Measurements from ENCODE around the gene SIGLEC10. TPM values are rescaled to one million over a fixed set of nuclear protein-coding genes. Genes with fewer than 3 reads are reported as not detected.
"Not testable (repeated sequence)": the region's sequence is repeated elsewhere in the genome, so short reads cannot be mapped to it uniquely, and the experiment has no call there.

SIGLEC10 gene
- polyA plus RNA-seq, 4 donors, result 1.3 to 10.0 (median 2.2) TPM

DNA sequence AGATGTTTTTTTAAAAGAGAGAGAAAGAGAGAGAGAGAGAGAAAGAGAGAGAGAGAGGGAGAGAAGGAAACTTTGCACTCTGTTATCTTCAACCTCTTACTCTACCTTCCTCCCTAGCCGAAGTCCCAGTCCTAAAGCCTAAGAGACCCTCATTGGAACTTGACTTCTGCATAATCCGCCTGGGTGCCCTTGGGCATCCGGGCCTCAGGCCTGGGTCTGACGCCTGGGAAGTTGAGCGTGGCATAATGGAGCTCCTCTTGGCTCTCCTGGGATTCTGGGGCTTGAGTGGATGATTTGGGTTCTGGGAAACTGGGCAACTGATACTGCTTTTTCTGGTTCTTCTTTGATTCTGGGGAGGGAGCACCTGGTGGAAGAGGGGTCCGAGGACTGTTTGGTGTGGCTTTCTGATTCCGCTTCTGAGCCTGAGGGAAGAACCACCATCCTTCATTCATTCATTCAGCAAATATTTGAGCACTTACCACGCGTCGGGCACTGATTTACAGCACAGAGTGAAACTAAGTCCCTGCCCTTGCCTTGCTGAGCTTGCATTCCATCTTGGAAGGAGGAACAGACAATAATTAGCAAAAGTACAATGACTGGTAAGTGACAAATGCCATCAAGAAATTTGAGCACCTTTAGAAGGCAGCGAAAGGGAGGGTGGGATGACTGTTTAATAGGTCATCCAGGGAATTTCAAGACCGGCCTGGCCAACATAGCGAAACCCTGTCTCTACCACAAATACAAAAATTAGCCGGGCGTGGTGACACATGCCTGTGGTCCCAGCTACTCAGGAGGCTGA is 6.3 kb downstream of the SIGLEC10 start:
- 85 to 90% (median 87%) methylated on average over 15 of the region's 15 CpGs for WGBS, 3 donors
- FAIRE-seq, result no peak
- H3K9me3 ChIP-seq (ENCODE audit: control insufficient read depth in 2 of 2, insufficient read depth in 1 of 2, low read depth in 1 of 2, low read length in 1 of 2), result no peaks in the 10 kb centered on the region

DNA sequence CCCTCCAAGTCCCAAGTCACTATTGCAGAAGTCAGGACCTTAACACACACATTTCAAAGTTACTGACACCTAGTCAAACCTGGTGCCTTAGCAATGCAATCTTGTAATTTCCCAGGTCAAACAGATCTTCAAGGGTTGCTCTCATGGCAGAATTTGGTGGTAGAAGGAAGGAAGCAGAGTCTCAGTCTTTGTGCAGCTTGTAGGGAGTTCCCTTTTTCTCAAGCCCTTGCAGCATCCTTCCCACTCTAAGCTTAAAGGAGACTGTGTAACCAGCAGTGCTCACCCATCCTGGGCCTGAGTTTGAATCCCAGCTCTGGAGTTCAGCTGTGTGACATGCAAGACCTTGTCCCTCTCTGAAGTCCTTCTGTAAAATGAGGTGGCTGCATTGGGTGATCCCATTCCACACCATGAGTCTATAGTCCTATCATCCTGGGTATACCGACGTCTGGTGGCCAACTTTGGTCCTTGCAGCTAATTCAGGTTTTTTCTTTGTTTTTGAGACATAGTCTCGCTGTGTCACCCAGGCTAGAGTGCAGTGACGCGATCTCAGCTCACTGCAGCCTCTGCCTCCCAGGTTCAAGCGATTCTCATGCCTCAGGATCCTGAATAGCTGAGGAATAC is 9.8 kb downstream of the SIGLEC10 start:
- H3K27me3 ChIP-seq (ENCODE audit: control insufficient read depth in 3 of 3, insufficient read depth in 3 of 3, low read length in 3 of 3), result no peaks in the 10 kb centered on the region
- FAIRE-seq, result no peak
- no peaks in the 10 kb centered on the region for H3K4me1 ChIP-seq (ENCODE audit: control insufficient read depth in 3 of 3, insufficient read depth in 2 of 3, low read depth in 1 of 3, low read length in 2 of 3)
- H3K36me3 ChIP-seq (ENCODE audit: control insufficient read depth in 3 of 3, insufficient read depth in 2 of 3, low read depth in 1 of 3, low read length in 3 of 3), result peaks cover 0 to 8% (median 0%) of the 10 kb centered on the region in 3 donors
- H3K27ac ChIP-seq (ENCODE audit: low read depth in 1 of 3, low read length in 2 of 3), result no peak overlapping the region
- WGBS, 3 donors, result 21 to 34% (median 21%) methylated on average over 6 of the region's 6 CpGs
- no peak overlapping the region for H3K4me3 ChIP-seq (ENCODE audit: low read depth in 1 of 3, low read length in 3 of 3)
- peaks cover 2 to 16% of the 10 kb centered on the region in 2 donors for H3K9me3 ChIP-seq (ENCODE audit: control insufficient read depth in 2 of 2, insufficient read depth in 1 of 2, low read depth in 1 of 2, low read length in 1 of 2)
- DNase-seq, result peak; percentile 59 to 62

More for the DNA sequence above, 6.3 kb downstream of the SIGLEC10 start:
- H3K4me1 ChIP-seq (ENCODE audit: control insufficient read depth in 3 of 3, insufficient read depth in 2 of 3, low read depth in 1 of 3, low read length in 2 of 3), result no peaks in the 10 kb centered on the region
- H3K27me3 ChIP-seq (ENCODE audit: control insufficient read depth in 3 of 3, insufficient read depth in 3 of 3, low read length in 3 of 3), result no peaks in the 10 kb centered on the region
- H3K4me3 ChIP-seq (ENCODE audit: low read depth in 1 of 3, low read length in 3 of 3), result no peak overlapping the region
- DNase-seq, result no peak
- H3K27ac ChIP-seq (ENCODE audit: low read depth in 1 of 3, low read length in 2 of 3), result no peak overlapping the region
- peaks cover 0 to 2% (median 0%) of the 10 kb centered on the region in 3 donors for H3K36me3 ChIP-seq (ENCODE audit: control insufficient read depth in 3 of 3, insufficient read depth in 2 of 3, low read depth in 1 of 3, low read length in 3 of 3)

- Histone ChIP-seq H3K36me3 (ENCODE audit: control insufficient read depth in 3 of 3, insufficient read depth in 2 of 3, low read depth in 1 of 3, low read length in 3 of 3) (peaks cover 0 to 6% (median 0%) of the 10 kb centered on the region in 3 donors), H3K27me3 (ENCODE audit: control insufficient read depth in 3 of 3, insufficient read depth in 3 of 3, low read length in 3 of 3) (no peaks in the 10 kb centered on the region), H3K4me3 (ENCODE audit: low read depth in 1 of 3, low read length in 3 of 3) (no peak overlapping the region), H3K9me3 (ENCODE audit: control insufficient read depth in 2 of 2, insufficient read depth in 1 of 2, low read depth in 1 of 2, low read length in 1 of 2) (peaks cover 5 to 27% of the 10 kb centered on the region in 2 donors), H3K4me1 (ENCODE audit: control insufficient read depth in 3 of 3, insufficient read depth in 2 of 3, low read depth in 1 of 3, low read length in 2 of 3) (no peaks in the 10 kb centered on the region), H3K27ac (ENCODE audit: low read depth in 1 of 3, low read length in 2 of 3) (no peak overlapping the region)
- DNase-seq (no peak), FAIRE-seq (no peak)
- WGBS, 3 donors, result 95 to 98% (median 96%) methylated on average over 9 of the region's 9 CpGs
Observed at GRCh38 chr19:51402117-51402516, 15.3 kb downstream of the SIGLEC10 start.

DNA sequence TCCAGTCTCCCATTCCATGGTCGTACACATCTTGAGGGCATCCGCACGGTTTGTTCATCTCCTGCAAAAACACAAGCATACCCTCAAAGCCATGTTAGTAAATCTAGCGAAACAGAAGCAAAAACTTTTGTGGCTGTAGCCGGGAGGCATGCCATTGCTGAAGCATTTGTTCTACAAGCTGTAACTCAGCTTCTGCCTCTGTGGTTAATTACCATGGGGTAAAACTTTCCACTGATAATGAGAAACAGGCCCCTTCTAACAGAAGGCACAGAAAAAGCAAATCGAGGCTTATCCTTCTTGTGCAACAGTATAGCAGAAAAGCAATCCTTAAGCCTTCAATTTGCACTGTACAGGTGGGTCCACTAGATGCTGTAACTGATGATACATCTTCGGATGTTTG is 17.5 kb downstream of the SIGLEC10 start:
- DNase-seq; H3K27ac ChIP-seq (ENCODE audit: low read depth in 1 of 3, low read length in 2 of 3); FAIRE-seq; H3K36me3 ChIP-seq (ENCODE audit: control insufficient read depth in 3 of 3, insufficient read depth in 2 of 3, low read depth in 1 of 3, low read length in 3 of 3); H3K27me3 ChIP-seq (ENCODE audit: control insufficient read depth in 3 of 3, insufficient read depth in 3 of 3, low read length in 3 of 3); H3K4me1 ChIP-seq (ENCODE audit: control insufficient read depth in 3 of 3, insufficient read depth in 2 of 3, low read depth in 1 of 3, low read length in 2 of 3); H3K4me3 ChIP-seq (ENCODE audit: low read depth in 1 of 3, low read length in 3 of 3): not testable (repeated sequence)
- 86 to 90% (median 88%) methylated on average over 7 of the region's 7 CpGs for WGBS, 3 donors
- peaks cover 5 to 27% of the 10 kb centered on the region in 2 donors for H3K9me3 ChIP-seq (ENCODE audit: control insufficient read depth in 2 of 2, insufficient read depth in 1 of 2, low read depth in 1 of 2, low read length in 1 of 2)

DNA sequence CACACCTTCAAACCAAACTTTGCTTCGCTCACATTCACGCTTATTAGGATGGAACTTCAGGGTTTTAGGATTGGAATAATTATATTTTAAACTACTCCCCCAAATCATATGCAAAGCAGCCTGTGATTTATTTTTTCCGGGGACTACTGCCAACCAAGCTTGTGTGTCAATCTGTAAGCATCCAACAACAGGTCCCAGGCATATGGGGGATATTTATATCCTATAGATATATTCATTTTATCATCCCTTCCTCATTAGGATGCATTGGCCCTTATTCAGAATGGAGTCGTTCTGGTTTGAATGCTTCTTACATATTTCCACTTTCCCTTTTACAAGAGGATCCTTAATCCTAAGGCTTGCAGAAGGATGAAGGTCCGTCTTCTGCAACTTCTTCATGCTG is 18.2 kb downstream of the SIGLEC10 start:
- no peaks in the 10 kb centered on the region for H3K27me3 ChIP-seq (ENCODE audit: control insufficient read depth in 3 of 3, insufficient read depth in 3 of 3, low read length in 3 of 3)
- H3K9me3 ChIP-seq (ENCODE audit: control insufficient read depth in 2 of 2, insufficient read depth in 1 of 2, low read depth in 1 of 2, low read length in 1 of 2), result peaks cover 5 to 24% of the 10 kb centered on the region in 2 donors
- no peak overlapping the region for H3K4me3 ChIP-seq (ENCODE audit: low read depth in 1 of 3, low read length in 3 of 3)
- DNase-seq (no peak), FAIRE-seq (no peak)
- peaks cover 2 to 5% (median 3%) of the 10 kb centered on the region in 3 donors for H3K4me1 ChIP-seq (ENCODE audit: control insufficient read depth in 3 of 3, insufficient read depth in 2 of 3, low read depth in 1 of 3, low read length in 2 of 3)
- H3K27ac ChIP-seq (ENCODE audit: low read depth in 1 of 3, low read length in 2 of 3), result no peak overlapping the region
- WGBS, 3 donors, result 95% methylated on average over 5 of the region's 5 CpGs
- peaks cover 0 to 6% (median 0%) of the 10 kb centered on the region in 3 donors for H3K36me3 ChIP-seq (ENCODE audit: control insufficient read depth in 3 of 3, insufficient read depth in 2 of 3, low read depth in 1 of 3, low read length in 3 of 3)

DNA sequence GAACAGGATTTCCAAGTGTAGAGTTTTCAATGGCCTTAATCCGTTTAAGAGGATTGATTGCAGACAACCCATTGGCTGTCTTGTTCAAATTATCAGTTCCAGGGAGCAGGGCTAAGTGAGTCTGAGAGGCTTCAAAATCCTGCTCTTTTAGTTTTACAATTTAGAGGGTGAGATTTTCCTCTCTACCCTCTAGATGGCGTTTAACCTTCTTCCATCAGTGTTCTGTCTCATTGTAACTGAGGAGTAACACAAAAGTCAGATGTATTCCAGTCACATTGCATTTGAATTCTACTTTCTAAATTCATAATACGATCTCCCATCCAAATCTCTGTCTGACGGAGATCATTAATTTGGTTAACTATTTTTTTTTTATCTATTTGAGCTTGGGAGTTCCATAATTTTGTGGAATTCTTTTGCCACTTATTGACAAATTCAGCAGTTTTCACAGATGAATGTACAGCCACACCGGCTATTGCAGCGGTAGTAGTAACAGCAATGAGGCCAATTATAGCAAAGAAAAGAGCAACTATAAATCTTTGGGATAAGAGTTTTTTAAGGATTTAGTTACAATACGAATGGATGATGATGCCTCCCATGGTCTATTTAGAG is 19.2 kb downstream of the SIGLEC10 start:
- no peak overlapping the region for H3K4me3 ChIP-seq (ENCODE audit: low read depth in 1 of 3, low read length in 3 of 3)
- H3K36me3 ChIP-seq (ENCODE audit: control insufficient read depth in 3 of 3, insufficient read depth in 2 of 3, low read depth in 1 of 3, low read length in 3 of 3), result no peaks in the 10 kb centered on the region
- DNase-seq (peak in 1 of 2 donors; percentile 38), FAIRE-seq (no peak)
- H3K27ac ChIP-seq (ENCODE audit: low read depth in 1 of 3, low read length in 2 of 3), result no peak overlapping the region
- H3K9me3 ChIP-seq (ENCODE audit: control insufficient read depth in 2 of 2, insufficient read depth in 1 of 2, low read depth in 1 of 2, low read length in 1 of 2), result peaks cover 3 to 14% of the 10 kb centered on the region in 2 donors
- 48 to 51% (median 50%) methylated on average over 7 of the region's 7 CpGs for WGBS, 3 donors
- H3K27me3 ChIP-seq (ENCODE audit: control insufficient read depth in 3 of 3, insufficient read depth in 3 of 3, low read length in 3 of 3), result no peaks in the 10 kb centered on the region
- H3K4me1 ChIP-seq (ENCODE audit: control insufficient read depth in 3 of 3, insufficient read depth in 2 of 3, low read depth in 1 of 3, low read length in 2 of 3), result peaks cover 2 to 8% (median 3%) of the 10 kb centered on the region in 3 donors

DNA sequence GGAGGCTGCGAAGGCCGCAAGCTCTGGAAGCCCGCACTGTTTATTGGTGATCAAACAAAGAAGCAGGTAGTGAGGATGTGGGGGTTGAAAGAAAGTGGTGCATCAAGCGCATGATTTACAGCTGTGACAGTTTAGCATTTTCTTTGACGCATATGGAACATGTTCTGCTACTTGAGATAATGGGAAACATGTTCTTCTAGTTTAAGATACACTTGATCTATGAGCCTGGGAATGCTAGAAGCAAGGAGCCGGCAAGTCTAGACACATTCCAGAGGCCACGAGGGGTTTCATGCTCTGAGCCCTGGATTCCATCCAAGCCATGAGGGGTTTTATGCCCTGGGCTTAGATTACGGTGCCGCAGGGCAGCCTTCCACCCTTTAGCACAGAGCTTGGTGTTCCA is 20.0 kb downstream of the SIGLEC10 start:
- not testable (repeated sequence) for H3K9me3 ChIP-seq (ENCODE audit: control insufficient read depth in 2 of 2, insufficient read depth in 1 of 2, low read depth in 1 of 2, low read length in 1 of 2); DNase-seq; H3K4me3 ChIP-seq (ENCODE audit: low read depth in 1 of 3, low read length in 3 of 3); H3K27ac ChIP-seq (ENCODE audit: low read depth in 1 of 3, low read length in 2 of 3); FAIRE-seq; H3K36me3 ChIP-seq (ENCODE audit: control insufficient read depth in 3 of 3, insufficient read depth in 2 of 3, low read depth in 1 of 3, low read length in 3 of 3); H3K27me3 ChIP-seq (ENCODE audit: control insufficient read depth in 3 of 3, insufficient read depth in 3 of 3, low read length in 3 of 3); H3K4me1 ChIP-seq (ENCODE audit: control insufficient read depth in 3 of 3, insufficient read depth in 2 of 3, low read depth in 1 of 3, low read length in 2 of 3)
- 66 to 87% (median 87%) methylated on average over 9 of the region's 9 CpGs for WGBS, 3 donors

- H3K4me1 ChIP-seq (ENCODE audit: control insufficient read depth in 3 of 3, insufficient read depth in 2 of 3, low read depth in 1 of 3, low read length in 2 of 3), result peaks cover 2 to 8% (median 3%) of the 10 kb centered on the region in 3 donors
- no peaks in the 10 kb centered on the region for H3K36me3 ChIP-seq (ENCODE audit: control insufficient read depth in 3 of 3, insufficient read depth in 2 of 3, low read depth in 1 of 3, low read length in 3 of 3)
- H3K9me3 ChIP-seq (ENCODE audit: control insufficient read depth in 2 of 2, insufficient read depth in 1 of 2, low read depth in 1 of 2, low read length in 1 of 2), result peaks cover 0 to under 1% of the 10 kb centered on the region in 2 donors
- FAIRE-seq, result no peak
- WGBS, 3 donors, result 97 to 100% (median 97%) methylated on average over 2 of the region's 2 CpGs
- H3K4me3 ChIP-seq (ENCODE audit: low read depth in 1 of 3, low read length in 3 of 3), result no peak overlapping the region
- H3K27me3 ChIP-seq (ENCODE audit: control insufficient read depth in 3 of 3, insufficient read depth in 3 of 3, low read length in 3 of 3), result no peaks in the 10 kb centered on the region
- H3K27ac ChIP-seq (ENCODE audit: low read depth in 1 of 3, low read length in 2 of 3), result no peak overlapping the region
- DNase-seq, result no peak
Observed at GRCh38 chr19:51396175-51396574, 21.3 kb downstream of the SIGLEC10 start.

All from small intestine (tissue), 7 donors.